HCT116 (cell line): ENCODE measurements around the gene MTMR6. TPM values are rescaled to one million over a fixed set of nuclear protein-coding genes. Genes with fewer than 3 reads are reported as not detected.

Source experiments
- ATAC-seq: fragments of 200-7000 bp; cut with Tn5 transposase; 2 replicates; pipeline ENCODE4 v1.9.1; 2020; ENCODE audit warnings: mild to moderate bottlenecking, moderate library complexity
- BruUV-seq: library from RNA; stranded (reverse); fragments of 400-500 nt; replicated peaks from 2 replicates; lab custom pipeline; 2021; lab: Mats Ljungman, UMichigan
- CTCF ChIA-PET: fragments of 300-600 bp; sonication (Branson Sonifier 250); formaldehyde crosslinking; loops from one replicate; lab custom pipeline; 2021; ENCODE audit warnings: antibody characterized with exemption; lab: Charles Lee
- POLR2A ChIA-PET: fragments of 300-600, 350-600 bp; sonication (Branson Sonifier 250); formaldehyde crosslinking; loops from one replicate; lab custom pipeline; 2021; ENCODE audit warnings: antibody characterized with exemption; lab: Charles Lee
- RAD21 ChIA-PET, 2 experiments: fragments of 300-600 bp; sonication (Branson Sonifier 250); formaldehyde crosslinking; loops; one replicate each; lab custom pipeline; 2023; ENCODE audit warnings: low total read pairs in 2 of 2; ENCODE audit not compliant: uncharacterized antibody in 2 of 2, unreplicated experiment in 2 of 2, low non-redundant PET in 1 of 2; lab: Charles Lee
- DNase-seq: peaks from one replicate; pipeline ENCODE4 v3.0.0-alpha.2; 2010; ENCODE audit warnings: low read depth, low spot score
- H2AFZ ChIP-seq: fragments of 200-600 bp; shearing (Covaris generic), sonication (generic); 2 replicates; pipeline ENCODE4 v1.6.1; 2017; ENCODE audit warnings: low read depth, mixed run types, mixed read lengths, antibody characterized with exemption, low read length; ENCODE audit not compliant: poor library complexity, severe bottlenecking
- H3K27ac ChIP-seq: 2 replicates; pipeline ENCODE4 v1.5.1; 2012; ENCODE audit warnings: low read depth, low read length
- H3K27me3 ChIP-seq: fragments of 200-600 bp; sonication (generic); 2 replicates; pipeline ENCODE4 v1.6.1; 2016; ENCODE audit warnings: mixed run types, low read length, mixed read lengths; ENCODE audit not compliant: insufficient read depth
- H3K36me3 ChIP-seq, 2 experiments: fragments of 200-500 bp in 1 of 2; fragments of 200-600 bp in 1 of 2; sonication (Bioruptor generic) in 1 of 2; sonication (generic) in 1 of 2; 2 replicates each; pipeline versions ENCODE4 v1.5.1 to v1.6.1; 2014 to 2016; ENCODE audit warnings: low read length in 2 of 2, inconsistent platforms in 1 of 2, mixed read lengths in 1 of 2, mixed run types in 1 of 2; ENCODE audit not compliant: insufficient read depth in 2 of 2, control insufficient read depth in 1 of 2
- H3K4me1 ChIP-seq, 2 experiments: fragments of 200-600 bp in 1 of 2; sonication (generic) in 1 of 2; 2 replicates each; pipeline versions ENCODE4 v1.5.1 to v1.6.1; 2012 to 2017; ENCODE audit warnings: low read length in 2 of 2, inconsistent platforms in 1 of 2, mild to moderate bottlenecking in 1 of 2, mixed read lengths in 1 of 2, mixed run types in 1 of 2, moderate library complexity in 1 of 2; ENCODE audit not compliant: insufficient read depth in 2 of 2, control insufficient read depth in 1 of 2
- H3K4me2 ChIP-seq: fragments of 200-600 bp; sonication (generic); 2 replicates; pipeline ENCODE4 v1.6.1; 2017; ENCODE audit warnings: mixed run types, low read length, mixed read lengths
- H3K4me3 ChIP-seq, 2 experiments: fragments of 200-600 bp in 1 of 2; sonication (generic) in 1 of 2; replicated peaks in 1 of 2; 2 replicates each; pipeline ENCODE4 v1.5.1; 2011 to 2016; ENCODE audit warnings: low read length in 2 of 2, control low read depth in 1 of 2, low read depth in 1 of 2, mild to moderate bottlenecking in 1 of 2, mixed read lengths in 1 of 2, mixed run types in 1 of 2
- H3K79me2 ChIP-seq: fragments of 200-600 bp; sonication (generic); 2 replicates; pipeline ENCODE4 v1.6.1; 2017; ENCODE audit warnings: mild to moderate bottlenecking, mixed run types, low read length, moderate library complexity, mixed read lengths; ENCODE audit not compliant: insufficient read depth
- H3K9ac ChIP-seq: fragments of 200-600 bp; sonication (generic); 2 replicates; pipeline ENCODE4 v1.6.1; 2016; ENCODE audit warnings: low read length, mixed read lengths
- H3K9me2 ChIP-seq: fragments of 200-600 bp; sonication (generic), shearing (Covaris generic); 2 replicates; pipeline ENCODE4 v1.6.1; 2017; ENCODE audit warnings: mixed run types, mild to moderate bottlenecking, moderate library complexity; ENCODE audit not compliant: insufficient read depth
- H3K9me3 ChIP-seq, 2 experiments: fragments of 200-500 bp in 1 of 2; fragments of 200-600 bp in 1 of 2; sonication (Bioruptor generic) in 1 of 2; sonication (generic) in 1 of 2; 2 replicates each; pipeline ENCODE4 v1.6.1; 2014 to 2017; ENCODE audit warnings: low read length in 2 of 2, mixed read lengths in 2 of 2, inconsistent platforms in 1 of 2, low read depth in 1 of 2, mild to moderate bottlenecking in 1 of 2, mixed run types in 1 of 2, moderate library complexity in 1 of 2; ENCODE audit not compliant: control insufficient read depth in 1 of 2, insufficient read depth in 1 of 2
- H4K20me1 ChIP-seq: fragments of 200-600 bp; sonication (generic), shearing (Covaris generic); 2 replicates; pipeline ENCODE4 v1.6.1; 2017; ENCODE audit warnings: mixed run types, mild to moderate bottlenecking, moderate library complexity; ENCODE audit not compliant: insufficient read depth
- CBX3 ChIP-seq: IDR thresholded peaks from 2 replicates; pipeline ENCODE4 v1.6.1; 2012; ENCODE audit warnings: low read depth
- EZH2 ChIP-seq: fragments of 200-600 bp; sonication (generic); IDR thresholded peaks from 2 replicates; pipeline ENCODE4 v1.6.1; 2017; ENCODE audit warnings: antibody characterized with exemption, mixed run types
- EZH2phosphoT487 ChIP-seq: fragments of 200-600 bp; IDR thresholded peaks from 2 replicates; pipeline ENCODE4 v1.6.1; 2018; ENCODE audit warnings: antibody characterized with exemption, borderline replicate concordance
- FOSL1 ChIP-seq: IDR thresholded peaks from 2 replicates; pipeline ENCODE4 v1.6.1; 2012; ENCODE audit warnings: low read depth
- JUND ChIP-seq: IDR thresholded peaks from 2 replicates; pipeline ENCODE4 v1.6.1; 2012
- POLR2A ChIP-seq: IDR thresholded peaks from 2 replicates; pipeline ENCODE4 v1.7.0; 2011; ENCODE audit warnings: borderline replicate concordance; ENCODE audit not compliant: insufficient read depth, insufficient read length; ENCODE audit errors: extremely low read depth
- POLR2AphosphoS5 ChIP-seq: IDR thresholded peaks from 2 replicates; pipeline ENCODE4 v1.6.1; 2011; ENCODE audit warnings: mild to moderate bottlenecking, low read depth, low read length, moderate library complexity
- RAD21 ChIP-seq: IDR thresholded peaks from 2 replicates; pipeline ENCODE4 v1.6.1; 2012; ENCODE audit warnings: low read depth, mild to moderate bottlenecking
- SIN3A ChIP-seq: IDR thresholded peaks from 2 replicates; pipeline ENCODE4 v1.6.1; 2012; ENCODE audit warnings: low read depth
- SP1 ChIP-seq: IDR thresholded peaks from 2 replicates; pipeline ENCODE4 v1.6.1; 2012; ENCODE audit warnings: low read depth
- SRF ChIP-seq: IDR thresholded peaks from 2 replicates; pipeline ENCODE4 v1.6.1; 2012; ENCODE audit warnings: low read depth
- TCF7L2 ChIP-seq: IDR thresholded peaks from 2 replicates; pipeline ENCODE4 v1.7.0; 2011; ENCODE audit warnings: borderline replicate concordance, inconsistent platforms; ENCODE audit not compliant: insufficient read depth, insufficient read length; ENCODE audit errors: extremely low read depth
- YY1 ChIP-seq: IDR thresholded peaks from 2 replicates; pipeline ENCODE4 v1.6.1; 2011; ENCODE audit warnings: low read length, low read depth, moderate library complexity, mild to moderate bottlenecking; ENCODE audit not compliant: insufficient replicate concordance; ENCODE audit errors: extremely low read depth
- ZNF274 ChIP-seq: fragments of 200-500 bp; sonication (Bioruptor generic); IDR thresholded peaks from 2 replicates; pipeline ENCODE4 v1.6.1; 2014; ENCODE audit warnings: mild to moderate bottlenecking, low read depth, low read length, inconsistent platforms
- intact Hi-C: fragments of 100-400 bp; cut with micrococcal nuclease; formaldehyde crosslinking; loops from 2 replicates; pipeline ENCODE4 v1.10.0; 2022
- total RNA-seq: library from RNA; stranded (reverse); gene quantifications from one replicate; pipeline ENCODE4 v1.2.1, GENCODE V29; 2021; ENCODE audit not compliant: unreplicated experiment
- TF ChIP-seq, protein P1 (sequence below), 3 experiments: fragments of 200-600 bp in 1 of 3; sonication (generic) in 1 of 3; IDR thresholded peaks in 2 of 3; conservative IDR thresholded peaks in 1 of 3; 2 replicates each; pipeline ENCODE4 v1.5.1; 2012 to 2017; ENCODE audit warnings: low read depth in 2 of 3, low read length in 2 of 3, antibody characterized with exemption in 1 of 3, borderline replicate concordance in 1 of 3, control low read depth in 1 of 3, mild to moderate bottlenecking in 1 of 3, mixed read lengths in 1 of 3, mixed run types in 1 of 3, moderate library complexity in 1 of 3; ENCODE audit not compliant: insufficient read depth in 1 of 3
- TF ChIP-seq, protein P2 (sequence below): IDR thresholded peaks from 2 replicates; pipeline ENCODE4 v1.6.1; 2012
- TF ChIP-seq, protein P3 (sequence below): IDR thresholded peaks from 2 replicates; pipeline ENCODE4 v1.6.1; 2012; ENCODE audit warnings: low read depth

The MTMR6 gene
- total RNA-seq, 1 experiment from 2014 or later = 11.4 TPM

DNA sequence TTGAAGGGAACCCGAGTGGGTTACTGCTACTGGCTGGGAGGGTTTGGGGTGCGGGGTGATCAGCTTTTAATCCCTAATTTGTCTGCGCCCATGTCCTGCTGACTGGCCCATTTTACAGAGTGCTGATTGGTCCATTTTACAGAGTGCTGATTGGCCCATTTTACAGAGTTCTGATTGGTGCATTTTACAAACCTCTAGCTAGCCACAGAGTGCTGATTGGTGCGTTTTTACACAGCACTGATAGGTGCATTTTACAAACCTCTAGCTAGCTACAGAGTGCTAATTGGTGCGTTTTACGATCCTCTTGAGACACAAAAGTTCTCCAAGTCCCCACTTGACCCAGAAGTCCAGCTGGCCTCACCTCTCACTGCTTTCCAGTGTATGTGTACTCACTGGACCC, 43.2 kb downstream of the MTMR6 start:
- ChIA-PET CTCF (no interaction called here), RAD21 (no interaction called here)
- H3K4me3 ChIP-seq = no peak overlapping the region
- H3K27me3 ChIP-seq = no peaks in the 10 kb centered on the region
- BruUV-seq = no TSS peak
- ATAC-seq (no peak), DNase-seq (no peak)
- no peak overlapping the region for H3K9ac ChIP-seq
- H4K20me1 ChIP-seq = no peaks in the 10 kb centered on the region
- H3K9me3 ChIP-seq = no peaks in the 10 kb centered on the region
- no peak overlapping the region for H3K4me2 ChIP-seq
- intact Hi-C loops = no loop called here
- H2AFZ ChIP-seq = no peak overlapping the region
- no peak overlapping the region for H3K27ac ChIP-seq
- H3K4me1 ChIP-seq = no peaks in the 10 kb centered on the region
- no peaks in the 10 kb centered on the region for H3K9me2 ChIP-seq
- H3K79me2 ChIP-seq = no peaks in the 10 kb centered on the region
- TF ChIP-seq POLR2A = no peak
- TF ChIP-seq EZH2 = no peak
- TF ChIP-seq EZH2phosphoT487 = no peak
- no peak for TF ChIP-seq YY1
- no peak for TF ChIP-seq JUND
- TF ChIP-seq, all 23 proteins: peak for 0
- POLR2A ChIA-PET = no interaction called here
- no peaks in the 10 kb centered on the region for H3K36me3 ChIP-seq

DNA sequence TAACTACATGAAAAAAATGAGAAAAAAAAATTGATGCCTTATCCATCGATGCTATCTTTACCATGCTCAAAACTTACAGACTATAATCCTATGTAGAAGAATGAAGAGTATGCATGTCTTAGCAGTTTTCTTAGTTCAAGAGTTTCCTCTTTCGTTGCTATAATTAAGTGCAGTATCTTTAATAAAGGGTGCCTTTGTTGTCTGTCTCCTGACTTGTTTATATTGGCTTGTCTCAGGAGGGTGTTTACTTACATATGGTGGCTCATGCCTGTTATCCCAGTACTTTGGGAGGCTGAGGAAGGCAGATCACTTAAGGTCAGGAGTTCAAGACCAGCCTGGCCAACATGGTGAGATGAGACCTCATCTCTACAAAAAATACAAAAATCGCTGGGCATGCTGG, 44.3 kb downstream of the MTMR6 start:
- ChIA-PET RAD21 (no interaction called here), POLR2A (no interaction called here), CTCF (no interaction called here)
- H4K20me1 ChIP-seq = no peaks in the 10 kb centered on the region
- ATAC-seq (no peak), DNase-seq (no peak)
- H3K79me2 ChIP-seq = no peaks in the 10 kb centered on the region
- no peak overlapping the region for H3K27ac ChIP-seq
- no peak overlapping the region for H3K4me3 ChIP-seq
- BruUV-seq = no TSS peak
- intact Hi-C loops = no loop called here
- H3K9me2 ChIP-seq = no peaks in the 10 kb centered on the region
- no peak overlapping the region for H3K9ac ChIP-seq
- H3K9me3 ChIP-seq = no peaks in the 10 kb centered on the region
- H3K36me3 ChIP-seq = no peaks in the 10 kb centered on the region
- no peaks in the 10 kb centered on the region for H3K4me1 ChIP-seq
- H3K27me3 ChIP-seq = no peaks in the 10 kb centered on the region
- H2AFZ ChIP-seq = no peak overlapping the region
- no peak overlapping the region for H3K4me2 ChIP-seq
- TF ChIP-seq POLR2AphosphoS5 (no peak), CBX3 (no peak), POLR2A (no peak), ZNF274 (no peak), FOSL1 (no peak), SIN3A (no peak), SP1 (no peak), EZH2phosphoT487 (no peak), EZH2 (no peak), SRF (no peak), TCF7L2 (no peak), RAD21 (no peak)
- TF ChIP-seq, protein P1, sequence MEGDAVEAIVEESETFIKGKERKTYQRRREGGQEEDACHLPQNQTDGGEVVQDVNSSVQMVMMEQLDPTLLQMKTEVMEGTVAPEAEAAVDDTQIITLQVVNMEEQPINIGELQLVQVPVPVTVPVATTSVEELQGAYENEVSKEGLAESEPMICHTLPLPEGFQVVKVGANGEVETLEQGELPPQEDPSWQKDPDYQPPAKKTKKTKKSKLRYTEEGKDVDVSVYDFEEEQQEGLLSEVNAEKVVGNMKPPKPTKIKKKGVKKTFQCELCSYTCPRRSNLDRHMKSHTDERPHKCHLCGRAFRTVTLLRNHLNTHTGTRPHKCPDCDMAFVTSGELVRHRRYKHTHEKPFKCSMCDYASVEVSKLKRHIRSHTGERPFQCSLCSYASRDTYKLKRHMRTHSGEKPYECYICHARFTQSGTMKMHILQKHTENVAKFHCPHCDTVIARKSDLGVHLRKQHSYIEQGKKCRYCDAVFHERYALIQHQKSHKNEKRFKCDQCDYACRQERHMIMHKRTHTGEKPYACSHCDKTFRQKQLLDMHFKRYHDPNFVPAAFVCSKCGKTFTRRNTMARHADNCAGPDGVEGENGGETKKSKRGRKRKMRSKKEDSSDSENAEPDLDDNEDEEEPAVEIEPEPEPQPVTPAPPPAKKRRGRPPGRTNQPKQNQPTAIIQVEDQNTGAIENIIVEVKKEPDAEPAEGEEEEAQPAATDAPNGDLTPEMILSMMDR (IDR thresholded peaks at IDR 0.05 in 2 of 3, conservative IDR thresholded peaks at IDR 0.05 in 1 of 3; ENCODE audit: borderline replicate concordance in 1 of 3, insufficient read depth in 1 of 3, low read depth in 2 of 3, low read length in 2 of 3) = no peak
- TF ChIP-seq, protein P2, sequence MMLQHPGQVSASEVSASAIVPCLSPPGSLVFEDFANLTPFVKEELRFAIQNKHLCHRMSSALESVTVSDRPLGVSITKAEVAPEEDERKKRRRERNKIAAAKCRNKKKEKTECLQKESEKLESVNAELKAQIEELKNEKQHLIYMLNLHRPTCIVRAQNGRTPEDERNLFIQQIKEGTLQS = no peak
- TF ChIP-seq, protein P3, sequence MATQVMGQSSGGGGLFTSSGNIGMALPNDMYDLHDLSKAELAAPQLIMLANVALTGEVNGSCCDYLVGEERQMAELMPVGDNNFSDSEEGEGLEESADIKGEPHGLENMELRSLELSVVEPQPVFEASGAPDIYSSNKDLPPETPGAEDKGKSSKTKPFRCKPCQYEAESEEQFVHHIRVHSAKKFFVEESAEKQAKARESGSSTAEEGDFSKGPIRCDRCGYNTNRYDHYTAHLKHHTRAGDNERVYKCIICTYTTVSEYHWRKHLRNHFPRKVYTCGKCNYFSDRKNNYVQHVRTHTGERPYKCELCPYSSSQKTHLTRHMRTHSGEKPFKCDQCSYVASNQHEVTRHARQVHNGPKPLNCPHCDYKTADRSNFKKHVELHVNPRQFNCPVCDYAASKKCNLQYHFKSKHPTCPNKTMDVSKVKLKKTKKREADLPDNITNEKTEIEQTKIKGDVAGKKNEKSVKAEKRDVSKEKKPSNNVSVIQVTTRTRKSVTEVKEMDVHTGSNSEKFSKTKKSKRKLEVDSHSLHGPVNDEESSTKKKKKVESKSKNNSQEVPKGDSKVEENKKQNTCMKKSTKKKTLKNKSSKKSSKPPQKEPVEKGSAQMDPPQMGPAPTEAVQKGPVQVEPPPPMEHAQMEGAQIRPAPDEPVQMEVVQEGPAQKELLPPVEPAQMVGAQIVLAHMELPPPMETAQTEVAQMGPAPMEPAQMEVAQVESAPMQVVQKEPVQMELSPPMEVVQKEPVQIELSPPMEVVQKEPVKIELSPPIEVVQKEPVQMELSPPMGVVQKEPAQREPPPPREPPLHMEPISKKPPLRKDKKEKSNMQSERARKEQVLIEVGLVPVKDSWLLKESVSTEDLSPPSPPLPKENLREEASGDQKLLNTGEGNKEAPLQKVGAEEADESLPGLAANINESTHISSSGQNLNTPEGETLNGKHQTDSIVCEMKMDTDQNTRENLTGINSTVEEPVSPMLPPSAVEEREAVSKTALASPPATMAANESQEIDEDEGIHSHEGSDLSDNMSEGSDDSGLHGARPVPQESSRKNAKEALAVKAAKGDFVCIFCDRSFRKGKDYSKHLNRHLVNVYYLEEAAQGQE = no peak
